HG03139 (cell line): Measurements from ENCODE around the gene ADISSP.

Source experiments
- ATAC-seq: cut with Tn5 transposase; IDR thresholded peaks from one replicate; pipeline ENCODE4 v1.9.1; 2021; ENCODE audit not compliant: unreplicated experiment

The ADISSP gene

GRCh38 chr20:3720068-3720467 is 47.5 kb downstream of the ADISSP start:
- ATAC-seq = no peak

GRCh38 chr20:3719046-3719445 is 48.5 kb downstream of the ADISSP start:
- ATAC-seq = no peak

GRCh38 chr20:3716195-3716834 is 51.2 kb downstream of the ADISSP start:
- no peak for ATAC-seq

- no peak for ATAC-seq
Observed at GRCh38 chr20:3714092-3714491, 53.5 kb downstream of the ADISSP start.

GRCh38 chr20:3712279-3712873 is 55.2 kb downstream of the ADISSP start, which contains the start of gene SIGLEC1:
SIGLEC1 (minus strand) TSS chr20:3712600; CDS start chr20:3707128, 5,472 bp downstream.
- no peak for ATAC-seq

GRCh38 chr20:3711484-3711941 is 56.0 kb downstream of the ADISSP start:
- ATAC-seq = no peak

- ATAC-seq = no peak
Observed at GRCh38 chr20:3710703-3711483, 56.7 kb downstream of the ADISSP start.

GRCh38 chr20:3710011-3710466 is 57.5 kb downstream of the ADISSP start:
- no peak for ATAC-seq

- no peak for ATAC-seq
Observed at GRCh38 chr20:3707508-3707899, 60.0 kb downstream of the ADISSP start.

- no peak for ATAC-seq
Observed at GRCh38 chr20:3706774-3707507, 60.6 kb downstream of the ADISSP start.

GRCh38 chr20:3705970-3706739 is 61.4 kb downstream of the ADISSP start:
- ATAC-seq = no peak

GRCh38 chr20:3705491-3705969 is 62.0 kb downstream of the ADISSP start:
- no peak for ATAC-seq

- no peak for ATAC-seq
Observed at GRCh38 chr20:3704087-3704486, 63.5 kb downstream of the ADISSP start.
